Transverse colon (tissue), 4 donors: ENCODE results near the gene RGL3.
"Not testable (repeated sequence)": the region's sequence is repeated elsewhere in the genome, so short reads cannot be mapped to it uniquely, and the experiment has no call there.

Source experiments
- CTCF ChIP-seq, 5 experiments: fragments of 200-600 bp in 3 of 5; fragments of 450-650 bp in 2 of 5; sonication (generic) in 3 of 5; IDR thresholded peaks; 1 replicate in 2 of 5; 2 replicates in 3 of 5; pipeline ENCODE4 v1.5.1; 2016 to 2017; ENCODE audit warnings: antibody characterized with exemption in 5 of 5, inconsistent platforms in 3 of 5, mild to moderate bottlenecking in 2 of 5, moderate library complexity in 1 of 5
- EP300 ChIP-seq: sonication (generic); formaldehyde crosslinking; IDR thresholded peaks from one replicate; pipeline ENCODE4 v1.6.1; 2017; ENCODE audit warnings: antibody characterized with exemption, low read depth
- POLR2A ChIP-seq: fragments of 450-650 bp; IDR thresholded peaks from one replicate; pipeline ENCODE4 v1.6.1; 2016; ENCODE audit warnings: antibody characterized with exemption, mild to moderate bottlenecking, moderate library complexity
- POLR2AphosphoS5 ChIP-seq, 3 donors: sonication (generic); formaldehyde crosslinking; IDR thresholded peaks; one replicate each; pipeline ENCODE4 v1.6.1; 2016; ENCODE audit warnings: antibody characterized with exemption in 3 of 3

GRCh38 chr19:11379269-11379845 lies 39.8 kb downstream of the RGL3 start:
- not testable (repeated sequence) for TF ChIP-seq POLR2A; EP300; CTCF (IDR thresholded peaks at IDR 0.05); POLR2AphosphoS5 (IDR thresholded peaks at IDR 0.05)
